GM12873 (cell line): ENCODE data around the gene DHRS12.
A peak's percentile ranks its signal among the peaks of the same experiment; 100 is the strongest.

Experiments
- CTCF ChIP-seq: IDR thresholded peaks from 2 replicates; pipeline ENCODE4 v1.5.1; 2012; ENCODE audit warnings: low read depth, mild to moderate bottlenecking, moderate library complexity, low read length, control low read depth; ENCODE audit not compliant: insufficient read depth; ENCODE audit errors: missing control alignments

DHRS12 gene

DNA sequence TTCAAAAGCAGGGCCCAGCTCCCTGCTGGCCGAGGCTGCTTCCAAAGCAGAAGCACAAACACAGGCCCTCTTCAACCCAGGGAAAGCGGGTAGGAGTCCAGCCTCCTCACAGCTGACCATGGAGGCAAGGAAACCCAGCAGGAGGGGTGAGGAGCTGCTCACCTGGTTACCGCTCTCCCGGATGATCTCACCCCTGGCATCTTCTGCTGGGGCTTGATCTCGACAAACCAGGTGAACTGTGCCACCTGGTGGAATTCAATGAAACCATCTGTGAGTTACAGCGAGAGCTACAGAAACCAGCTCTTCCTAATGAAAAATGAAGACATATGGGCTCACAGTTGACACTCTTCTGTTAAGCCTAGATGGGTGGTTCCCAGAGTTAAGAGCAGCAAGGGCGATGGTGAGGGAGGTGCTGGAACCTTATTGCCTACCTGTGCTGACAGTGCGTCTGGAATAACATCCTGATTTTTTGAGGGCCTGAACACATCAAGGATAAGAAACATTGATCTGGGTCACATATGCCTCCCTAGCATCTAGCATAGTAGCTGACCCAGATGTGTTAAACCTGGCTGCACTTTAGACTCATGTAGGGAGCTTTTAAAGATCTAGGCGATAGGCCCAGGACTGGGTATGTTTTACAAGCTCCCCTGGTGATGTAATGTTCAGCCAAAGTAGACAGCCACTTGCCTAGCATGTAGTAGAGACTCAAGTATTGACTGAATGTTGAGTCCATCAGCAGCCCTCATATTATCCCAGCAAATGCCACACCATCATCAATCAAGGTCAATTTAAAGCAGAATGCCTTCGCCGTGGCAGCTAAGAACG is 6.1 kb downstream of the DHRS12 start:
- TF ChIP-seq CTCF = peak; percentile 73

DNA sequence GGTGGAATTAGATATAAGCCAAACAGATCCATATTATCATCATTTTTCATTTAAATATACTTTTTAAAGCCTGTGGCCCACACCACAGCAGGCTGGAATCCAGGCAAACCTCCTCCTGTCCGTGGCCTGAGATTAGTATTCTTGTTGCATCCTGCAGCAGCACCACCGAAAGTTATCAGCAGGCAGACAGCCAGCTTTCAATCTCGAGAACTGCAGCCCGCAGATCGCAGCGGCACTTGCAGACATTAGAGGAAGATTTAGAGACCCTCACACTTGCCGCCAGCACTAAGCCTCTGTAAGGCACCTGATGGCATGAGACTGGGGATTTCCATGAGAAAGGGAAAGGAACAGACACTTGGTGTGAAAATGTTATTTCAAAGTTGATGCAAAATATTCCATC is 7.4 kb downstream of the DHRS12 start:
- no peak for TF ChIP-seq CTCF

- no peak for TF ChIP-seq CTCF
Observed at GRCh38 chr13:51795419-51795818, 8.5 kb downstream of the DHRS12 start.

GRCh38 chr13:51794964-51795363 is 9.0 kb downstream of the DHRS12 start:
- TF ChIP-seq CTCF = no peak

DNA sequence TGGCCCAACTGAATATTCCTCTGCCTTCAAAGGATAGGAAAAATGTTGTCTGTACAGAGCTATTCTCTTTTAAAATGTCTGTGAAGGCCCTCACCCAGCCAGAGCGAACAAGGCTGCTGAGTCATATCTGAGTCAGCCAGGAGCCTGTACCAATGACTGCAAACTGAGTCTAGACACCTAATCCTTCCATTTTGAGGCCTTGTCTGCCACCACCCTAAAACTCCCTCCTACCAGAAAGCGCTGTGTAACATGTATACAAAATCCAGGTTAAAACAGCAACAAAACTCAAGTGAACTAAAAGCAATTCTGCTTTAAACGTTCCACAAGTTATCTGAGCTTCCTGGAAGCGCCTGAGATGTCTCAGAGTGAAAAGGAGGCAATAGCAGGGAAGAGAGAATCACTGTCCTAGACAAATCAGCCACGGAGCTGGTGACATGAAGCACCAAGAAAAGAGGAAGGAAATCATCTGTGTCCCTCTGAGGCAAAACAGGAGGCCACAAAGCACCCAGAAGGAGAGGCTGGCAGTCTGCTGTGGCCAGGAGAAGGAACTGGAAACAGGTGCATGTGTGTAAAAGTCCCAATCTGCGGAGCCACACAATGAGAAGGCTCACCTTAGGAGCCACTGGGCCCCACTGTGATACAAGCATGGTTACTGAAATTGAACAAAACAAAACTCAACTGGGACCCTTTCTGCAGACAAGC is 10.2 kb downstream of the DHRS12 start:
- no peak for TF ChIP-seq CTCF

DNA sequence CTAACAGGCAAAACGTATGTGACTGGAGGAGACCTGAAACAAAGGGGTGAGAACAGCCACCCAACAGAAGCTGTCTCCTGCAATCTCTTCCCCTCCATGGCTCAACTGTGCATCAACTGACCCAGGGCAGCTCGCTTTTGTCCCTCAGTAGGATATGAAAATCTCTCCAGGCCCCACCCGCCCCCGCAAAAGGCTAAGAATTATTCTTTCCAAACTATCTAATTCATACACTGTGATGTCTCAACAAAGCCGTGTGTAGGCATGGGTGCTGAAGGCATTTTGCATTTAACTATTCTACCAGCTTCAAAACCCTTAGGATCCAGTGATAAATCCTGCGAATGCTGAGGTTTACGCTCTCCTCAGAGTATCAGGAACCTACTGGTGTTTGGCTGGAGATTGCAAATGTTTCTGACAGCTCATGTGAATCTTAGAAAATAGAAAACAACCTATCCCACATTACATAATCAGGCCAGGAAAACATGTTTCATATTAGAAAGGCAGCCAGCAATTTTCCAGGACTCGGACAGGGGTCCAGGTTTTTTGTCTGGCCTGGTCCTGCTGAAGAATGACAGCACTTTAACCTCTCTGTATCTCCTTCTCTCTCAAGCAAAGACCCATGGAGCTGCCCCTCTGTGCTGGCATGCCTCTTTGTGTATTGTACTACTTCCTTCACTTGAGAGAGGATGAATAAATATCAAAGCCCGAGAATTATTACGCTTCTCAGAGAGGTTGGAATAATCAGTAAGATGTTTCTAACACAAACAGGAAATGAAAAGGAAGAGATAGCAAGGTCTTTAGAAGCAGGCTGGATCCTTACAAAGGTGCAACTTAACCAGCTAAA is 17.3 kb downstream of the DHRS12 start:
- no peak for TF ChIP-seq CTCF

DNA sequence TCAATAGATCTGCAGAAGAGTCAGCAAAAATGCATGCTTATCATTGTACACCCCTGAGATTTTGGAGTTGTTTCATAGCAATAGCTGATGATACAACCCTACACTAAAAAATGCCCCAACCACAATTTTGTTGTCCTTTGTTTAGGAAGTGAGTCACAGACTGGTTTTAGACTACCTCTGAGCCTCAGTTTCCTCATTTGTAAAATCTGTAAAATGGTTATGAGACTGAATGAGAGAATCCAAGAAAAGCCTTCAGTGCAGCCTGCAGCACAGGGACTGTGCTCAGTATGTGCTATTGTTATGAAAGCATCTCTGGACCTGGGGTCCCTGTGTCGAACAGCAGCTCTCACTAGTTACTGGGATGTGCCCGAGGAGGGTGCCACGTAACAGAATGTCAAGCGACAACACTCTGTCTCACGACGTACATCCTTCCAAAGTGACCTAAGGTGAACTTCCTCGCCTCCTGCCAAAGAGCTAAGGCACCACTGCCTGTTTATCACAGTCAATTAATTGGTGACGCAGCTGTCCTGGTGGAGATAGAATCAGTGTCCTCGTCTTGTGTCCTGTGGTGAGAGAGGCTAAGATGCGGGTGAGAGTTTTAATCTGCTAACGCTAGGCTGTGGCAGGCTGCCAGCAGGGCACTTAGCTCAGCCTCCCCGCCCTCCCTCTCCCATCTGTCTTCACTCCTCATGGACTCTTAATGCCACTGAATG is 18.1 kb downstream of the DHRS12 start:
- no peak for TF ChIP-seq CTCF
